ENCODE measurements around the gene HEPACAM.

- TF ChIP-seq CTCF (IDR thresholded peaks at IDR 0.05 in 4 of 5, conservative IDR thresholded peaks at IDR 0.05 in 1 of 5) (no peak), POLR2A (IDR thresholded peaks at IDR 0.05) (no peak)
Measured at GRCh38 chr11:124935548-124936514, at the start of gene HEPACAM.
